Kidney (tissue), 14 donors: ENCODE measurements around the gene TLL1. TPM values are rescaled to one million over a fixed set of nuclear protein-coding genes. Genes with fewer than 3 reads are reported as not detected.

Experiments used
- DNase-seq, 5 donors: peaks; one replicate each; pipeline ENCODE4 v3.0.0-alpha.2; 2013 to 2020
- FAIRE-seq: peaks from 2 replicates; lab custom pipeline; 2012; peaks lifted over from hg19 to GRCh38; lab: Jason Lieb, UNC
- H3K27ac ChIP-seq, 2 donors: one replicate each; pipeline ENCODE4 v1.7.0; 2013; ENCODE audit warnings: low read depth in 2 of 2, low read length in 2 of 2, inconsistent platforms in 1 of 2
- H3K27me3 ChIP-seq: one replicate; pipeline ENCODE4 v1.7.1; 2013; ENCODE audit warnings: low read length, inconsistent platforms; ENCODE audit not compliant: control insufficient read depth, insufficient read depth
- H3K36me3 ChIP-seq, 3 donors: one replicate each; pipeline versions ENCODE4 v1.7.0 to v1.7.1; 2013; ENCODE audit warnings: low read length in 3 of 3, control low read depth in 1 of 3, inconsistent platforms in 1 of 3; ENCODE audit not compliant: insufficient read depth in 3 of 3, control insufficient read depth in 2 of 3
- H3K4me1 ChIP-seq, 3 donors: one replicate each; pipeline versions ENCODE4 v1.7.0 to v1.7.1; 2013; ENCODE audit warnings: low read length in 3 of 3, inconsistent platforms in 1 of 3, low read depth in 1 of 3; ENCODE audit not compliant: control insufficient read depth in 2 of 3, insufficient read depth in 2 of 3
- H3K4me3 ChIP-seq, 3 donors: one replicate each; pipeline versions ENCODE4 v1.7.0 to v1.8.1; 2013; ENCODE audit warnings: low read length in 3 of 3, control low read depth in 1 of 3, inconsistent platforms in 1 of 3
- H3K9ac ChIP-seq, 3 donors: one replicate each; pipeline versions ENCODE4 v1.7.0 to v1.7.1; 2013; ENCODE audit warnings: low read length in 3 of 3, control low read depth in 1 of 3, inconsistent platforms in 1 of 3
- H3K9me3 ChIP-seq, 3 donors: one replicate each; pipeline versions ENCODE4 v1.7.0 to v1.7.1; 2013; ENCODE audit warnings: low read length in 3 of 3, control low read depth in 1 of 3, inconsistent platforms in 1 of 3; ENCODE audit not compliant: control insufficient read depth in 2 of 3, insufficient read depth in 1 of 3
- intact Hi-C: fragments of 100-400 bp; cut with DNase I; formaldehyde crosslinking; loops from one replicate; pipeline ENCODE4 v1.11.1; 2022
- polyA plus RNA-seq: library from polyadenylated mRNA; stranded (reverse); fragments of 350-450 nt; fragmentation: Illumina TruSeq; extraction: RNeasy Lipid Tissue Mini Kit (QIAGEN cat#74804); gene quantifications from one replicate; pipeline ENCODE4 v1.2.3, GENCODE V29; 2014; ENCODE audit warnings: low read depth, low replicate concordance; ENCODE audit not compliant: insufficient read depth
- total RNA-seq: library from RNA; stranded (reverse); fragmentation: NEBNext Ultra II Directional; extraction: Animal tissue kit (Norgen Biotek cat#: 25700); gene quantifications from one replicate; pipeline ENCODE4 v1.2.1, GENCODE V29; 2021
- TF ChIP-seq, protein P1 (sequence below): IDR thresholded peaks from 3 replicates; pipeline ENCODE4 v1.5.1; 2012; ENCODE audit warnings: mild to moderate bottlenecking, moderate library complexity, borderline replicate concordance; ENCODE audit not compliant: insufficient read depth; ENCODE audit errors: extremely low read depth
- donor health status: control.
- donor health status: control.
- donor health status: control.
- donor health status: control.
- donor health status: control.
- donor health status: DM: yes; HTN: yes; CAD: no.
- donor health status: Normal renal cell carcinoma (clear cell type).

Gene TLL1
- total and polyA plus RNA-seq, 2 donors from 2014 or later, result 0.28 to 10.0 TPM

GRCh38 chr4:166088576-166088975, 215.5 kb downstream of the TLL1 start:
- FAIRE-seq (no peak), DNase-seq (no peak)
- no peaks in the 10 kb centered on the region for H3K9me3 ChIP-seq
- no peaks in the 10 kb centered on the region for H3K36me3 ChIP-seq
- no peaks in the 10 kb centered on the region for H3K27me3 ChIP-seq
- intact Hi-C loops, result no loop called here
- no peaks in the 10 kb centered on the region for H3K4me1 ChIP-seq
- H3K4me3 ChIP-seq, result no peak overlapping the region
- no peak overlapping the region for H3K9ac ChIP-seq
- H3K27ac ChIP-seq, result no peak overlapping the region
- TF ChIP-seq, protein P1, sequence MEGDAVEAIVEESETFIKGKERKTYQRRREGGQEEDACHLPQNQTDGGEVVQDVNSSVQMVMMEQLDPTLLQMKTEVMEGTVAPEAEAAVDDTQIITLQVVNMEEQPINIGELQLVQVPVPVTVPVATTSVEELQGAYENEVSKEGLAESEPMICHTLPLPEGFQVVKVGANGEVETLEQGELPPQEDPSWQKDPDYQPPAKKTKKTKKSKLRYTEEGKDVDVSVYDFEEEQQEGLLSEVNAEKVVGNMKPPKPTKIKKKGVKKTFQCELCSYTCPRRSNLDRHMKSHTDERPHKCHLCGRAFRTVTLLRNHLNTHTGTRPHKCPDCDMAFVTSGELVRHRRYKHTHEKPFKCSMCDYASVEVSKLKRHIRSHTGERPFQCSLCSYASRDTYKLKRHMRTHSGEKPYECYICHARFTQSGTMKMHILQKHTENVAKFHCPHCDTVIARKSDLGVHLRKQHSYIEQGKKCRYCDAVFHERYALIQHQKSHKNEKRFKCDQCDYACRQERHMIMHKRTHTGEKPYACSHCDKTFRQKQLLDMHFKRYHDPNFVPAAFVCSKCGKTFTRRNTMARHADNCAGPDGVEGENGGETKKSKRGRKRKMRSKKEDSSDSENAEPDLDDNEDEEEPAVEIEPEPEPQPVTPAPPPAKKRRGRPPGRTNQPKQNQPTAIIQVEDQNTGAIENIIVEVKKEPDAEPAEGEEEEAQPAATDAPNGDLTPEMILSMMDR, result no peak

GRCh38 chr4:166091146-166091545, 218.1 kb downstream of the TLL1 start:
- intact Hi-C loops, result loop anchor here (10.0 kb wide), 1 partner anchor 556 kb away; no protein-coding TSS in a partner anchor
- H3K9me3 ChIP-seq, result no peaks in the 10 kb centered on the region

DNA sequence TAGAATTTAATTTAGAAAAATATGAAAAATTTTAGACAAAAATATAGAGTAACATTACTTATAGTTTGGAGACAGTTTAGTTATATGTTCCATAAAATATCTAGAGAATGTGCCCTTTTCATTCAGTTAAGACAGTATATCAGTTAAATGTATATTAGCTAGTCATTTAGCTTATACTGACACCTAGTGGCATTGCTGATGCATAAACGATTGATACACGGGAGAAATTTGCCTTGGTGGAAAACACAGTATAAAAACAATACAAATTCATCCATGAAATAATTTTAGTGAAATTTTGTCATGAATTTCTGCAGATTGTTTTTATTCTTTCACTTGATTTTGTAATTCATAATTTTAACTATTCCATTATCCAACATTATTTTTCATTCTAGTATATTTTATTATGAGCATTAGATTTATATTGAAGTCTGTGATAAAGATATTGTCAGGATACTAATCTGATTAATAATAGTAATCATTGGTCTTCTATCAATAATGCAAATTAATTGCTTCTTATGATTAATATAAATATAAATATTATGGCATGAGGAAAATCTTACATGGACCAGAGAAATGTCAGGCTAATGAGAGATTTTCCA, 219.0 kb downstream of the TLL1 start:
- FAIRE-seq (peak; percentile 98), DNase-seq (peak in 2 of 5 donors; percentile 48 to 60)
- TF ChIP-seq, protein P1, result peak; percentile 58
- Histone ChIP-seq H3K36me3 (no peaks in the 10 kb centered on the region), H3K9me3 (no peaks in the 10 kb centered on the region), H3K27ac (no peak overlapping the region), H3K4me1 (no peaks in the 10 kb centered on the region), H3K27me3 (no peaks in the 10 kb centered on the region), H3K9ac (no peak overlapping the region), H3K4me3 (no peak overlapping the region)
- intact Hi-C loops, result loop anchor here (10.0 kb wide), 1 partner anchor 557 kb away; no protein-coding TSS in a partner anchor

More at GRCh38 chr4:166091146-166091545, 218.1 kb downstream of the TLL1 start:
- Histone ChIP-seq H3K27ac (no peak overlapping the region), H3K9ac (no peak overlapping the region), H3K4me1 (no peaks in the 10 kb centered on the region), H3K27me3 (no peaks in the 10 kb centered on the region), H3K36me3 (no peaks in the 10 kb centered on the region), H3K4me3 (no peak overlapping the region)
- TF ChIP-seq, protein P1, result no peak
- DNase-seq (no peak), FAIRE-seq (no peak)
